EL (cell line): Measurements from ENCODE around the gene MEN1.

Source experiments
- DNase-seq: peaks from one replicate; pipeline ENCODE4 v3.0.0-alpha.2; 2016

MEN1 gene

DNA sequence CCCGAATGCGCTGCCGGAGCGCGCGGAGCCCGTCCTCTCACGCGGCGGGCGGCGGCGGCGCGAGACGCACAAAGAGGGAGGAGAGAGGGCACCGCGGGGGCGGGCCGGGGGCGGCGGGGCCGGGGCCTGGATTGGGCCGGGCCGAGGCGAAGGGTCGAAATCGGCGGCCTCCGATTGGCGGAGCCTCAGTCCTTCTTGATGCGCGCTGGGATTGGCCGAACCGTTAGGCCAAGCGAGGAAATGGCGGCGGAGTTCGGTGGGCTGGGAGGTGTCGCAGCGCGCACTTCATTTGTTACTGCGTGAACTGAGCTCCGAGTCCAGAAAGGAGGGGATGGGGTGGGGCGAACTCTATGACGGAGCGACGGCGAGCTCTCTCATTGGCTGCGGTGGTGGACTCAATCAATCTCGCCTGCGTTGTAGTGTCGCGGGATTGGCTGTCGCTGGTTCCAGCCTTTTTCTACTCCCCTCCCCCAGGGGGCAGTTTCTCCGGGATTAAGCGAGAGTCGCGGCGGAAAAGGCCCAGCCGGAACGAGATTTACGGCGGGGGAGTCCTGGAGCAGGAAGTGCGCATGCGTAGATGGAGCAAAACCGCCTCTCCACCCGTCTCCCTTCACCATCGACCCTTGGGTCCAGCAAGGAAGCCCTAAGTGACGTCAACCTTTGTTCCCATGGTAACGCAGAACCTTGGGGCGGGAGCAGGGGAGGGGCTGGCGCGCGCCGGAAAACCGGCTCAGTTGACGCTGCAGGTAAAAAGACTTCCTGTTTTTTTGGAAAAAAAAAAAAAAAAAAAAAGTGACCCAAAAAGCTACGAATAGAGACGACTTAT is 31.7 kb downstream of the MEN1 start, which contains the start of gene SF1:
Gene SF1, minus strand, starts transcription at position 70 of the 826 bp plus-strand sequence. CDS start 150 bp downstream, outside the sequence.
- DNase-seq = peak; percentile 100

DNA sequence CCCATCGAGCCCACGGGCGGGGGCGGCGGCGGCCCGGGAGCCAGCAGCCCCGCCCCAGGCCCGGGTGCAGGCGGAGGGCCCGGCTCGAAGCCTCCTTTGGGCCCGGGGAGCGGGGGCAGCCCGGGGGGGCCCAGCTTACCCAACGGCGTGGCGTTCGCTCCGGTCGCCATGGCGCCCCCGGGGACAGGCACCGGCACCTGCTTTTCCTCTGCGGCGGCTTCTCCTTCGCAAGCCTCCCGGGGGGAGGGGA is 32.2 kb downstream of the MEN1 start:
- DNase-seq = no peak

DNA sequence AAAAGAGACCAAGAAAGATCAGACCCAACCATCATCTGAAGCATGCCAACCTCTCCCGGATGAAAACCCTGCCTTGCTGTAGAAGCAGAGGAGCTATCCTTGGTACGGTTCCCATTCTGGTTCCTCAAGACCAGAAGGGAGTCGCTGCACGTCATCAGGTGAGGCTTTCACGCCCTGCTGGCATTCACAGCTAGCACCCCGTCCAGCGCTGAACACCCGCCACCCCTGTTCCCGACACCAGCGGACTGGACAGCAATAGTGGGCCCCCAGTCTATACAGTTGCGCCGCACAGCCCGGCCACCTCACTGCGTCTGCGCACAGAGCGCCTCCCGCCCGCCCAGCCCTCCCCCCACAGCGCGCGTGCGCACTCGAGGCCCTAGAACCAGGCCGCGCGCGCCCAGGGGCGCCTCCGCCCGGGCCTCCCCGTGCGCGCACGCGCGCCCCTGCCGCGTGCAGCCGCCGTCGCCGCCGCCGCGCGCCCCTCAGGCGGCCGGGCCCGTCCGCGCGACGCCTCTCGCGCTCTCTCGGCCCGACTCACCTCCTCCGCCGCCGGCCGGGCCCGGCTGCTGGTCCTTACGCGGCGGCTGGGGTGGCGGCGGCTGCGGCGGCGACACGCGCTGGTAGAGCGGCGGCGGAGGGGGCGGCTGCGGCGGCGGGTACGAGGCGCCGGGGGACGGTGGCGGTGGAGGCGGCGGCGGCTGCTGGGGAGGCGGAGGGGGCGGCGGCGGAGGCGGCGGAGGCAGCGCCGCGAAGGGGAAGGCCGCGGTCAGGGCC is 32.7 kb downstream of the MEN1 start:
- DNase-seq = peak; percentile 78

DNA sequence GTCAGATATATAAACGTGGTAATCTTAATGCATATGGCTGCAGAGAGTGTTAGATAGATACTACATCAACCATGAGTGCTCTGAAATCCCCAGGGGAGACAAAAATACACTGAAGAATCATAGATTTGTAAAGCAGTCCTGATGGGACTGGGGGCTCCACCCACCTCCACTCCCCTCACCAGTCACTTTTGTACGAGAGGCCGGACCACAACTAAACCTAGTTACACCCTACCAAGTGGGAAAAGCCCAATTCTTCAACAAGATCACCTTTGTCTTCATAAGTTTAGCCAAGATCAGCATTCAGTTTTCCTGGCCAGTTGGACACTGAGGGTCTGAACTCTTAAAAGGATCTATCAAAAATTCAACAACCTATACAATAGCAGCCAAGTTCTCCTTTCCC is 33.5 kb downstream of the MEN1 start:
- DNase-seq = no peak

DNA sequence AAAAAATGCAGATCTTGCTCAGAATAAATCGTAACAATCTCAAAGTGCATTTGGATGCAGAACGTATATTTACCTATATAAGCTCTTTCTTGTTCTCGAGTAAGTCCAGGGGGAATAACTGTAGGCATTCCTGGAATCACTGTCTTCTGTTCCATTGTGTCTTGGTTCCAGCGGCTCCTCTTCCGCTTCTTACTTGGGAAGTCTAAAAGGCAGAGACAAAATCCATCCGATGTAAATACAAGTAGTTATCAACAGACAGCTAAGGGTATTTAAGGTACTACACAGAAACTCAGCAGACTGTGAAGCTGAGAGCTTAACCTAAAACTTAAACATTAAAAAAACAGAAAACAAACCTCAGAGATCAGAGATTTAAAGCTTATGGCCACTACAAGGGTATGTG is 33.9 kb downstream of the MEN1 start:
- no peak for DNase-seq

DNA sequence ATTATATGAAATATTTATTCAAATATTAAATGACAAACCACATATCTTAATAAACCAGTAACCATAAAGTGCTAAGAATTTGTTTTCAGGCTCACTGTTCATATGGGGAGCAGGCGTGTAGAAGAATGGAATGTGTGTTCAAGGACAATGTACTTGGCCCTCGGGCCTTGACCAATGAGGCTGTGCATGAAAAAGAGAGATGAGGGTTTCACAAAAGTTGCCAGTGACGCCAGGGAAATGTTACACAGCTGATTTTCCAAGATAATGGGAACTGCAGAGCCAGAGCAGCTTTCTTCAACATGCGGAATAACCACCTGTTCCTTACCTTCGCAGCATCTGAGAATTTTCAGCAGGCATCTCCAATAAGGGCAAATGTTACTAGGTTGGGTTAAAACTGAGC is 36.2 kb downstream of the MEN1 start:
- DNase-seq = no peak

DNA sequence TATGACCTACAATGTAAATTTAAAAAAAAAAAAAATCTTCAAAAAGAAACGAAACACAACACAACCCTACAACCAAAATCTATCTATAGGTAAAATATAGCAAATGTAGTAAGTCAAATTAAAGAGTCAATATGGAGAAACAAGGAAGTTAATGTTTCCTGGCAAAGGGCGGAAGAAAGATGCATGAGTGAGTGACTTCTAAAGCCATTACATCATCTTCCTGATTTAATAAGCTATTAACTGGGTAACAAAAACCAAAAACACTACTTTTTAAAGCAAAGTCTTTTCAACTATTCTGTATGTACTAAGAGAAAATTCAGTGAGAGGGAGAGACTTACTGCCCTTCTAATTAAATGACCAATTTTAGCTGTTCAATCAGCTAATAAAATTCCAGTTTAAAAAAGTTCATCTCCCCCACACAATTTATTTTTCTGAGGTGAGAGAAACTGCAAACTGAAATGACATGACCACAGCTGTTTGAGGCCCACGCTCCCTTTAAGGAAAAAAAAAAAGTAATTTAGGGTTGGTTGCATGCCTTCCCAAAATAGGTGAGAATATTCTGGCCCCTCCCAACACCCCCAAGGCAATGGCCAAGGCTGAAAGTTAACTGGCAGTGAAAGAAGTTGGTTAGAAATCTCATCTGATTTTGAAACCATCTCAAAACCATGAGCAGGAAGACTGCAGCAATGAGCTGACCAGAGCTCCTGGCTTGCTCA is 37.9 kb downstream of the MEN1 start:
- no peak for DNase-seq

DNA sequence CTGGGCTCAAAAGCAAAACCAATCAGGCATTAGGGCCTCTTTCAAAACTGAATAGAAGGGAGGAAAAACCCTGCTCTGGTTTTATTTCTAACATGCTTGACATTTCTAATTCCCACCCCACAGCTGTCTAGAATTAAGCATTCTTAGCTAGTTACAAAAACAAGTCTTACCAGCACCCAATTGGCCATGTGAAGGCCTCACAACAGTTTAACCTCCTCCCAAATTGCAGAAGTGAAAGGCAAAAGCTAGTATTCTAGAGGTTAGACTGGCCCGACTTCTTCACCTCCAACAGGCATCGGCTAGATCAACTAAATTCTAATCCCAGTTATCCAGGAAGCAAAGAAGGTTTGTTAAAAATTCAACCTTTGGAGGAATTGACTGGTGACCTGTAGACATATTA is 38.5 kb downstream of the MEN1 start:
- DNase-seq = no peak

DNA sequence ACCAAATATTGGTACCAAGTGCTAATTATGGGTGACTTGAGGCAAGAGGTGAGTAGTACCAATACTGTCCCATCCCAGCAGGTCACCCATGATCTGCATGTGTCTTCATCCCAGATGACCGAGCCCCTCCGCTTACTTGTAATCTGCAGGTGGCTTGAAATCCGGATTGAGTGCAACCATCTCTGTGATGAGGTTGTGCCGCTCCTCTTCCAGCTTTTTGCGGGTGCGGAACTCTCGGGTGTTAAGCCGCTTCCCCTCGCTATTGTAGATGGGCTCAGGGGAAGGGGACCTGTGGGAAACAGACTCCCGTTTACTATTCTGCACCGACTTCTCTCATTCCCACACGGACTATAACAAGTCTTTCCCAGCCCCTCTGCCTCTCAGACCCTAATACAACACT is 40.2 kb downstream of the MEN1 start:
- no peak for DNase-seq

DNA sequence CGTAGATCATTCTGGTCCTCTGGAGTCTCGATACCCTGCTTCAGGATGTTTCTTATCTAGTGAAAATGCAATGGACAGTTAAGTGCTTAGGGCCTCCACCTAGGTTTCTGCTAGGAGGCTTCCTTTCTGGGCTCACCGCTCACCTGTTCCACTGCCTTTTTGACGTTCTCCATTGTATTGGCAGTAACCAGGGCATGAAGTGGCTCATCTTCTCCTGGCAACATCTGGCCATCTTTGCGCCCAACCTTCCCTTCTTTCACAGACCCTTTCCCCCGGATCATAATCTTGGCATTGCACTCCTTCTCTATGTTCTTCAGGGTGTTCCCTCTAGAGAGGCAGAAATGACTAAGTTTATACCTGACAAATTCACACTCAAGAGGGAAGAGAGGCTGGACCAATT is 41.1 kb downstream of the MEN1 start:
- DNase-seq = no peak

DNA sequence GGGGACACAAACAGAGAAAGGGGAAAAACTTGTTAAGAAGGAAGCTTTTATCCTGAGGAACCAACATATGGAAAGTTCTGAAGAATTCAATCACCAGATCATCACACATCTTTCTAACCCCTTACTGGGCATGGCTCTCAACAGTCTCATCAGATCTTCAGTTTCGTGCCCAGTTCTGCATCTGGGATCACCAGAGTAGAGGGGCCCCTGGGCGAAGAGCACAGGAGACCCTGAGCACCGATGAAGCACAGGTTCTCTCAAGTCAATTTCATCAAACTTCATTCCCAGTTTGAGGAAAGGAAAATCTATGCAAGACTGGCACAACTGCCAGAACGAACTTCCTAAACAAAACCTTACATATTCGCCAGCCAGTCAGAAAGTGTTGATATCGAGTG is 42.1 kb downstream of the MEN1 start:
- no peak for DNase-seq

DNA sequence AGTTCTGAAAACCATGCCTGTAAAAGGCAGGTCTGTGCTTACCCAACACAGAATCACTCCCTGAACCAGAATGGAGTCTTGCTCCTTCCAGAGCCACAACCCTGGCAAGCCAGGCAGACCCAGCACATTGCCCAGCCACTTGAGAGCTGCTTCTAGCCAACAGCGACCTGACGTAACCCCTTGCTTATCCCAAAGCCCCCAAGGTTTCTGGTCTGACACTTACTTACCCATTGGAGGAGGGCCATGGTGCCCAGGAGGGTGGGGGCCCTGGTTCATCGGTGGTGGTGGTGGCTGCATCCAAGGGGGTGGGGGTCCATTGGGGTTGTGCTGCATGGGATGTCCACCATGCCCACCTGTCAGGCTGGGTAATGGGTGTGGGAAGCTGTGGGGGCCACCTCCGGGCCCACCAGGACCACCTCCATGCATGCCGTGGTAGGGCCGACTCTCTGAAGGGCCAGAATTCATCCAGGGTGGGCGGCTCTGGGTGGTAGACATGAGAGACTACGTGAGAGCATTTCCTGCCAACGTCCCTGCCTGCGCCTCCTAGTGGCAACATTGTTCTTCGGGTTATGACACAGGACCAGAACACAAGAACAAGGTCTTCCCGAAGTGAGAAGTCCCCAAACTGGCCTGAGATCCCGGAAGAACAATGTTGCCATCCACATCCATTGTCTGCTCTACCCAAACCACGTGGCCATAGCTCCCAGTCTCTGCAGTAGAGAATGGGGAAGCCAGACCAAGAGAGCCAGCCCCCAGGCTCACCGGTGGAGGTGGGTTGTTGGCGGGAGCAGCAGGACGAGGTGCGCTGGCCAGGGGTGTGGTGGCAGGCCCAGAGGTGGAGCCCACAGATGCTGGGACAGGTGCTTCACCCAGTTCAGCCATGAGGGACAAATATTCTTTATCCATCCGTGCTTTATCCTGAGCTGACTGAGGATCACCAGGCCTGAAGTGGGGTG is 42.7 kb downstream of the MEN1 start:
- DNase-seq = peak; percentile 70

DNA sequence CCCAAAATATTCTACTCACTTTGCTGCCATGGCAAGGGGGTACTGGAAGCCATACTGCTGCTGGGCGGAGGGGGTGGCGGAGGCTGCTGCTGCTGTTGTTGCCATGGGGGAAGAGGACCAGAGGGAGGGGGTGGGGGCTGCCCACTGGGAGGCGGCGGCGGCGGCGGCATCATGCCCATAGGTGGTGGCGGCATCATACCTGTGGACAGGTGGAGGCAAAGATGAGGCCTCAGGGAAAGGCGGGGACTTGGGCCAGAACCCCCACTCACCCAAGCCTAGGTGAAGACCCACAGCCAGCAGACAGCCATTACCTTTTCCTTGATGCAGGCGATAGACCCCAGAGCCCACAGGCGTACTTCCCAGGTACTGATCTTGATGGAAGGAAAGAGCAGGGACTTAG is 43.5 kb downstream of the MEN1 start:
- no peak for DNase-seq

DNA sequence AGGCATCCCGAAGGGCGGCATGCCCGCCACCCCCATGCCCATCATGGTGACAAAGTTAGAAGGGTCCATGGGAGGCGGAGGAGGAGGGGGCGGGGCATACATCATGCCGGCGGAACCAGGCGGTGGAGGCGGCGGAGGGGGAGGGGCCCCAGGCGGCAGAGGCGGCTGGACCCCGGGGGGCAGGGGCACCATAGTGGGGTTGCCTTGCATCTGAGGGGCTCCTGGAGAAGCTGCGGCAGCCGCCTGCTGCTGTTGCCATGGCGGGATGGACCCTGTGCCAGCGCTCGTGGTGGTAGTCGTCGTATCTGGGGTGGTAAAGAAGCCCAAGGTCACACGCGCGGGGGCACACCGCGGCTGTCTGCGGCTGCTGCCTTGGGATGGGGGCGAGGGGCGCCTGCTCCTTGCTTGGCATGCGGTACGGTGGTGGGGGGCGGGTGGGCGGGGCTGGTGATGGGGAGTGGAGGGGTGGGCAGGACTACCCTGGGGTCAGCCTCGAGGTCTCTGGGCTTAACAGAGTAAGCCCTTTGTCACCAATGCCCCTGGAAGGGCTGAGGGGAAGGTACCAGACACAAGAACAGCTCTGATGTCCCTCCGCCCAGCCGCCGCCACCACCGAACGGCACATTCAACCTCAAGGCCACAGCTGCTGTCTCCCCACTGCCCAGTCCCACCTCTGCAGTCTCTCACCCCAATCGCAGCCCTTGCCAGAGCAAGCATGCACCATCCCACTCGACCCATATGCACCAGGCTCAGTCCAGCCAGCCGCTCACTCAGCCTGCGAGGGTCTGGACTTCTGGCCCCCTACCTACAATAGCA is 44.3 kb downstream of the MEN1 start:
- DNase-seq = no peak

DNA sequence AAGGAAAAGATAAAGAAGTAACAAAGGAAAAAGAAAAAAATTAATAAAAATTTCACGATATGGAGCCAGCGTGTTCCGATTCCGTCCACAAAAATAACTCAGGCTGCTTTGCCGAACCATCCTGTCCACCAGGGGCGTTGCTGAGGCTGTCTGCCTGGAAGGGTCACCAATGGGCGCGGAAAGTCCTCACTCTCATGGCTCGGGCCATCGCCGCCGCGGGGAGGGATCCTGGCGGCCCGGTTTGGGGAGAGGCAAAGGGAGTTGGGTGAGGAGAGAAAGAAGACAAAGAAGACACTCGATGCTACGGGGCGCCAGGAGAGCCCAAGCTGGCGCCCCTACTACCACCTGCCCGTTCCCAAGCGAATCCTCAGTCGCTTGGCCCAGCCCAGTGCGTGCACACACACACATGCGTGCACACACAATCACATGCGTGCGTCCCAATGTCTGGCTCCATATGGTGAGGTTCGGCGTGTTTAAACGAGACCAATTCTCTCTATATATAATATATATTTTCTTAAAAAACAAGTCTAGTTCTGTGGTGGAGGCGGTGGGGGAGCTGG is 45.0 kb downstream of the MEN1 start:
- DNase-seq = no peak

DNA sequence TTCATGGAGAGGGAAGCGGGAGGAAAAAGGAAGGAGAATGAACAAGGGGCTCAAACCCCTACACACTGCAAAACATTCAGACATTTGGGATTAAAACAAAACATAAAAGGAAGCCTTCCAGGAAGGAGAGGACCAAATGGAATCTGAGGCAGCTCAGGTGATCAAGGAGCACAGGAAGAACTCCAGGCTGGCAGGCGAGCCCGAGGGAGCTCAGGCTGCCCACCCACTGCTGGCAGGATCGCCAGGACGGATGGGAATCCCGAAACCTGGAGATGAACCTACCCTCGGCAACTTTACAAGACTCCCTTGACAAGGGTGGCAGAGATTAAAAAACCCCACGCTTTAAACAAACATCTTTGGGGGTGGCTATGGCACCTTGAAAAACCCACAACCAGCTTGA is 45.6 kb downstream of the MEN1 start:
- no peak for DNase-seq

DNA sequence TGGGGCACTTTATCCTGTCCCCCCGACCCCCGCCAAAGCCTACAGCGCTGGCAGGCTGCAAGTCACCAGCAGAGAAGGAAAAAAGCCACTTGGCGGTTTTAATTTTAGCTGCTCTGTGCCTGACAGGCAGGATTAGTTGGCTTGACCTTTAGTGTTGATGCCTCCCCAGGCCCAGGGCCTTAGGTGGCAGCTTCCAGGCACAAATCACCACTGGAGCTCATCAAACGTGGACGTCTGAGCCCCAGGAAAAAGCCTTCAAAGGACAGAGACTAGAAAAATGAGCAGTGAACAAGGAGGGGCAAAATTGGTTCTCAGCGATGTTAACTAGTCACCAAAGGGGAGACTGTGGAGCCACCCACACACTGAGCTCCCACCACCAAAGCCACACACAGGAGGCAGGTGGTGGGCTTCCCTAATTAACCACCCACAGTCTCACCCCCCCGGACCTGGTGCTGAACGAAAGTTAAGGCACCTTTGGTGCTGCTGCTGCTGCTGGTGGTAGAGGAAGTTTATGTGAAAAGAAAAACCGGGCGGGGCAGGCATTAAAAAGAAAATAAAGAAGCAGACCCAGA is 46.2 kb downstream of the MEN1 start:
- no peak for DNase-seq

DNA sequence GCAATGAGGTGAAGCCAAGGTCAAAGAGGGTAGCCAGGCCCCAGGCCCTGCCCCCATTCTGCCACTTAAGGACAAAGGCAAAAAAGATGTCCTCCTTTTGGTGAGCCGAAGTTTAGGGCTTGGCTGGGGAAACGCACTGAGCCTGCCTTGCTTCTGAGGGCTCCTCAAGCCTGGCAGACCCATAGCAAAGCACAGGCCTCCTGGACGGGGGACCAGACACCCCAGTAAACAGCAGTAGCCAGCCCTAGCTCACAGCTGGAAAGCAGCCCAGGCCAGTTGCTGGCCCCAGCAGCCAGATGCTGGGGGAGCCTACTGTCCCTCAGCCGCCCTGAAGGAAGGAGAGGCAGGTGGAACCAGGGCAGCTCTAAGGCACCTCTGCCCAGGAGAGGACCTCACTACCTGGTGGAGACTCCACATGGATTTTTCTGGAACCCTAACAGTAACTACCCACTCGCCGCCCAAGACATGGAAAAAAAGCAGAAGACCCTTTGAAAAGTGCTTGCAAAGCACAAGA is 46.8 kb downstream of the MEN1 start:
- no peak for DNase-seq

DNA sequence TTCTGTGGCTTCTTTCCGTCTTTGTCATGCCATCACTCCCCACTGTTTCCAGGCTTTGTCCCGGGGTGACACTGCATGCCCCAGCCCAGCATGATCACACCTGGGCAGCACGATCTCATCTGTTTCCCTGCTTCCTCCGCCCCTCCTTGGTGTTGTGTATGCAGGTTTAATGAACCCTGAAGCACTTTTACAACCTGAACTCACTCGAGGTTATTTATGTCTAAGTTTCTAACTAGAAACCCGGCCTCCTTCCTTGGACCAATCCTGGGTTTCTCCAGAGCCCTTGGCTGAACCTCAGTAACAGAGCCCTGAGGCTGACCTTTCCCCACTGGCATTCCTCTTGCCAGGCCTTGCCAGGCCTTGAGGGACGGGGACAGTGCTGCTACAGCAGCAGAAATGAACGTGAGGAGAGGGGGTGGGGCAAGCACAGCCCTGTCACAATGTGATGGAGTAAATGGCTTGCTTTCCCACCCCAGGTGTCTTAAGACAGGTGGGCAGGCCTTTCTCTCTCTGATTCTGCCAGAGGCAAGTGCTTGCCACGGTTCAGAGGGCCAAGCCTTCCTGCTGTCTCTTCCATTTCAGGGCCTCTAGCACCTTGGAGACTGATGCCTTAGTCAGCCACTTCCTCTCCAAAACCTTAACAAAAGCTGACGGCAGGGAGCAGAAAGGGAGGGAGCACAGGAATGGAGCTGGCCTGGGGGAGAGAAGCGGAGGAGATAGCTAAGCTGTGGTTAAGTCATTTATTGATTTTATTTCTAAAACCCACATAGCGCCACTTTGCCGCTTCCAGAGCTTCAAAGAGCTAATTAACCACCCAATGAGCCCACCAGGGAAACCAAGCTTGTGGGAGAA is 47.5 kb downstream of the MEN1 start:
- DNase-seq = peak; percentile 62

DNA sequence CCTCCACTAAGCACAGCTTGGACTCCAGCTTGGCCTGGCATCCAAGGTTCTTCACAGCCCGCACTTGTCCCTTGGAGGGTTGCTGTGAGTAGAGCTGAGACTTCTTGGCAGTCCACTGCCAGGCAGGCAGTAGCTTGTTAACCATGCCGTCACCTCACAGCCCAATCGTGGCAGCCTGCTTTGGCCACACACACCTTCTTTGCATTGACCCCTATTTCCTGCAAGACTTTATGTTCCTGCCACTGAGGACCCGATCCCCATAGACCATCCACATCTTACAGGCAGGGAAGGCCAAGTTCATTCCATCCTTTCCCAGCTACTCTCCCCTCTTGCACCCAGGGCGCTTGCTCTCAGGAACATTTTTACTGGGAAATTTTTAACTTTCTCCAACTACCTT is 48.1 kb downstream of the MEN1 start:
- no peak for DNase-seq
